ENCODE measurements around the gene HERC5. TPM values are rescaled to one million over a fixed set of nuclear protein-coding genes. Genes with fewer than 3 reads are reported as not detected.

HERC5 gene
- total RNA-seq, 1 experiment from 2014 or later, result 7.2 TPM

GRCh38 chr4:88422403-88422802 is 34.5 kb upstream of the HERC5 start:
- no peak overlapping the region for H3K4me3 ChIP-seq (replicated peaks in 1 of 2; ENCODE audit: low read depth in 1 of 2, low read length in 2 of 2)
- no peaks in the 10 kb centered on the region for H3K9me2 ChIP-seq (ENCODE audit: insufficient read depth)
- no peak for ATAC-seq
- no peaks in the 10 kb centered on the region for H3K9me3 ChIP-seq (ENCODE audit: control insufficient read depth in 1 of 2, insufficient read depth in 1 of 2, low read depth in 1 of 2, low read length in 2 of 2)
- no peaks in the 10 kb centered on the region for H3K79me2 ChIP-seq (ENCODE audit: insufficient read depth, low read length)
- no peaks in the 10 kb centered on the region for H3K27me3 ChIP-seq (ENCODE audit: insufficient read depth, low read length)
- ChIA-PET CTCF (no interaction called here), RAD21 (ENCODE audit: low non-redundant PET in 1 of 2, low total read pairs in 2 of 2, uncharacterized antibody in 2 of 2, unreplicated experiment in 2 of 2) (no interaction called here), POLR2A (no interaction called here)
- DNase-seq (ENCODE audit: low read depth, low spot score), result no peak
- H3K4me1 ChIP-seq (ENCODE audit: control insufficient read depth in 1 of 2, insufficient read depth in 2 of 2, low read length in 2 of 2), result no peaks in the 10 kb centered on the region
- H3K36me3 ChIP-seq (ENCODE audit: control insufficient read depth in 1 of 2, insufficient read depth in 2 of 2, low read length in 2 of 2), result no peaks in the 10 kb centered on the region
- BruUV-seq (replicated peaks), result no TSS peak
- no peak overlapping the region for H2AFZ ChIP-seq (ENCODE audit: low read depth, low read length, poor library complexity, severe bottlenecking)
- no peak overlapping the region for H3K27ac ChIP-seq (ENCODE audit: low read depth, low read length)
- no peak overlapping the region for H3K9ac ChIP-seq (ENCODE audit: low read length)
- H3K4me2 ChIP-seq (ENCODE audit: low read length), result no peak overlapping the region
- TF ChIP-seq POLR2A (IDR thresholded peaks at IDR 0.05; ENCODE audit: borderline replicate concordance, extremely low read depth, insufficient read depth, insufficient read length) (no peak), TCF7L2 (IDR thresholded peaks at IDR 0.05; ENCODE audit: borderline replicate concordance, extremely low read depth, insufficient read depth, insufficient read length) (no peak)
- H4K20me1 ChIP-seq (ENCODE audit: insufficient read depth), result no peaks in the 10 kb centered on the region
- intact Hi-C loops (cut with micrococcal nuclease), result no loop called here

- H4K20me1 ChIP-seq (ENCODE audit: insufficient read depth), result no peaks in the 10 kb centered on the region
- intact Hi-C loops (cut with micrococcal nuclease), result no loop called here
- TF ChIP-seq CEBPB (IDR thresholded peaks at IDR 0.05; ENCODE audit: low read depth) (no peak), ZNF274 (IDR thresholded peaks at IDR 0.05; ENCODE audit: low read depth, low read length) (no peak), SRF (IDR thresholded peaks at IDR 0.05; ENCODE audit: low read depth) (no peak), ATF3 (IDR thresholded peaks at IDR 0.05) (no peak), ELF1 (IDR thresholded peaks at IDR 0.05; ENCODE audit: borderline replicate concordance, low read depth) (no peak)
- no peaks in the 10 kb centered on the region for H3K4me1 ChIP-seq (ENCODE audit: control insufficient read depth in 1 of 2, insufficient read depth in 2 of 2, low read length in 2 of 2)
- DNase-seq (ENCODE audit: low read depth, low spot score) (no peak), ATAC-seq (no peak)
- H3K36me3 ChIP-seq (ENCODE audit: control insufficient read depth in 1 of 2, insufficient read depth in 2 of 2, low read length in 2 of 2), result no peaks in the 10 kb centered on the region
- POLR2A ChIA-PET, result no interaction called here
- no peak overlapping the region for H3K4me2 ChIP-seq (ENCODE audit: low read length)
- H2AFZ ChIP-seq (ENCODE audit: low read depth, low read length, poor library complexity, severe bottlenecking), result no peak overlapping the region
- H3K9me2 ChIP-seq (ENCODE audit: insufficient read depth), result no peaks in the 10 kb centered on the region
- H3K9ac ChIP-seq (ENCODE audit: low read length), result no peak overlapping the region
- no peaks in the 10 kb centered on the region for H3K27me3 ChIP-seq (ENCODE audit: insufficient read depth, low read length)
- RAD21 ChIA-PET (ENCODE audit: low non-redundant PET in 1 of 2, low total read pairs in 2 of 2, uncharacterized antibody in 2 of 2, unreplicated experiment in 2 of 2), result no interaction called here
- no peak overlapping the region for H3K27ac ChIP-seq (ENCODE audit: low read depth, low read length)
- no peaks in the 10 kb centered on the region for H3K79me2 ChIP-seq (ENCODE audit: insufficient read depth, low read length)
- H3K9me3 ChIP-seq (ENCODE audit: control insufficient read depth in 1 of 2, insufficient read depth in 1 of 2, low read depth in 1 of 2, low read length in 2 of 2), result no peaks in the 10 kb centered on the region
- no peak overlapping the region for H3K4me3 ChIP-seq (replicated peaks in 1 of 2; ENCODE audit: low read depth in 1 of 2, low read length in 2 of 2)
- no TSS peak for BruUV-seq (replicated peaks)
- CTCF ChIA-PET, result no interaction called here
Observed at GRCh38 chr4:88429401-88429800, 27.5 kb upstream of the HERC5 start.
